HG03469 (cell line): ENCODE data around the gene STH.
"Not testable (repeated sequence)": the region's sequence is repeated elsewhere in the genome, so short reads cannot be mapped to it uniquely, and the experiment has no call there.

ENCODE experiments used
- ATAC-seq: cut with Tn5 transposase; IDR thresholded peaks from one replicate; pipeline ENCODE4 v1.9.1; 2021; ENCODE audit warnings: mild to moderate bottlenecking, moderate library complexity, moderate number of reproducible peaks; ENCODE audit not compliant: unreplicated experiment

Gene STH

GRCh38 chr17:45998987-45999899 is at the start of gene STH:
Gene STH (plus strand): TSS chr17:45999250. CDS start chr17:45999280, 30 bp downstream.
- no peak for ATAC-seq

GRCh38 chr17:45949755-45950320 is 49.2 kb upstream of the STH start:
- ATAC-seq = no peak

GRCh38 chr17:45950888-45951287 is 48.2 kb upstream of the STH start:
- ATAC-seq = no peak

GRCh38 chr17:45951403-45951802 is 47.6 kb upstream of the STH start:
- ATAC-seq = no peak

- ATAC-seq = no peak
Measured at GRCh38 chr17:45951941-45952340, 47.1 kb upstream of the STH start.

GRCh38 chr17:45952814-45953320 is 46.2 kb upstream of the STH start:
- no peak for ATAC-seq

GRCh38 chr17:45953561-45953960 is 45.5 kb upstream of the STH start:
- ATAC-seq = no peak

- ATAC-seq = no peak
Measured at GRCh38 chr17:45954914-45955313, 44.1 kb upstream of the STH start.

- no peak for ATAC-seq
Measured at GRCh38 chr17:45955326-45955725, 43.7 kb upstream of the STH start.

- no peak for ATAC-seq
Measured at GRCh38 chr17:45956090-45956489, 43.0 kb upstream of the STH start.

- not testable (repeated sequence) for ATAC-seq
Measured at GRCh38 chr17:45956746-45957145, 42.3 kb upstream of the STH start.

GRCh38 chr17:45958307-45958706 is 40.7 kb upstream of the STH start:
- no peak for ATAC-seq

GRCh38 chr17:45958994-45959665 is 39.9 kb upstream of the STH start:
- ATAC-seq = no peak

GRCh38 chr17:45960311-45960710 is 38.7 kb upstream of the STH start:
- ATAC-seq = no peak

- ATAC-seq = no peak
Measured at GRCh38 chr17:45961206-45961605, 37.8 kb upstream of the STH start.

GRCh38 chr17:45962221-45962972 is 36.7 kb upstream of the STH start:
- no peak for ATAC-seq

- no peak for ATAC-seq
Measured at GRCh38 chr17:45963283-45963682, 35.8 kb upstream of the STH start.

- no peak for ATAC-seq
Measured at GRCh38 chr17:45963889-45964288, 35.2 kb upstream of the STH start.

- no peak for ATAC-seq
Measured at GRCh38 chr17:45964634-45965033, 34.4 kb upstream of the STH start.

- ATAC-seq = no peak
Measured at GRCh38 chr17:45965812-45966211, 33.2 kb upstream of the STH start.
